C4-2B (cell line): Measurements from ENCODE around the gene CCNG2.

ENCODE experiments used
- ZFX ChIP-seq: fragments of 450-650 bp; IDR thresholded peaks from 2 replicates; pipeline ENCODE4 v1.6.1; 2017
- TF ChIP-seq, protein P1 (sequence below): fragments of 450-650 bp; conservative IDR thresholded peaks from 2 replicates; pipeline ENCODE4 v1.5.1; 2017; ENCODE audit warnings: mild to moderate bottlenecking

DNA sequence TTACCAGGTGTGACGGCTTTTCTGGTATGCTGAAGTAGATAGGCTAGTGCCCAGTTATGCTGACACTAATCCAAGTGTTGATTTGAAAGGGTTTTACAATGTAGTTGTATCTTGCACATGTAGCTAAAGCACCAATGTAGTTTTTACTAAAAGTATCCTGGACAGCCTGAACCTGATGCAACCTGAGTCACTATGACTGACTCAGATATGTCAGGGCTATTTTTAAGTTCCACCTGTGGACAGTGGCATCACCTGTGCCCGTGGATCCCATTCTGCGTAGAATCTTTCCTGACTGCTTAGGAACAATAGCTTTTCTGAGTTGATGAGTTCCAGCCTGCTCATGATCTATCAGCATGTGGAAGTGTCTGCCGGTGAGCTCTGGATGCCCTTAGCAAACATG, 58.1 kb downstream of the CCNG2 start:
- TF ChIP-seq, protein P1, sequence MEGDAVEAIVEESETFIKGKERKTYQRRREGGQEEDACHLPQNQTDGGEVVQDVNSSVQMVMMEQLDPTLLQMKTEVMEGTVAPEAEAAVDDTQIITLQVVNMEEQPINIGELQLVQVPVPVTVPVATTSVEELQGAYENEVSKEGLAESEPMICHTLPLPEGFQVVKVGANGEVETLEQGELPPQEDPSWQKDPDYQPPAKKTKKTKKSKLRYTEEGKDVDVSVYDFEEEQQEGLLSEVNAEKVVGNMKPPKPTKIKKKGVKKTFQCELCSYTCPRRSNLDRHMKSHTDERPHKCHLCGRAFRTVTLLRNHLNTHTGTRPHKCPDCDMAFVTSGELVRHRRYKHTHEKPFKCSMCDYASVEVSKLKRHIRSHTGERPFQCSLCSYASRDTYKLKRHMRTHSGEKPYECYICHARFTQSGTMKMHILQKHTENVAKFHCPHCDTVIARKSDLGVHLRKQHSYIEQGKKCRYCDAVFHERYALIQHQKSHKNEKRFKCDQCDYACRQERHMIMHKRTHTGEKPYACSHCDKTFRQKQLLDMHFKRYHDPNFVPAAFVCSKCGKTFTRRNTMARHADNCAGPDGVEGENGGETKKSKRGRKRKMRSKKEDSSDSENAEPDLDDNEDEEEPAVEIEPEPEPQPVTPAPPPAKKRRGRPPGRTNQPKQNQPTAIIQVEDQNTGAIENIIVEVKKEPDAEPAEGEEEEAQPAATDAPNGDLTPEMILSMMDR = no peak
- no peak for TF ChIP-seq ZFX
